ENCODE data around the gene PPP3CA.
"Not testable (repeated sequence)": the region's sequence is repeated elsewhere in the genome, so short reads cannot be mapped to it uniquely, and the experiment has no call there.

The PPP3CA gene

GRCh38 chr4:101019941-101020401, 327.4 kb downstream of the PPP3CA start:
- in situ Hi-C loops (cut with MboI; ENCODE audit: low sequenced_read_pairs) = no loop called here

GRCh38 chr4:101019313-101019712, 328.0 kb downstream of the PPP3CA start:
- in situ Hi-C loops (cut with MboI; ENCODE audit: low sequenced_read_pairs) = no loop called here

DNA sequence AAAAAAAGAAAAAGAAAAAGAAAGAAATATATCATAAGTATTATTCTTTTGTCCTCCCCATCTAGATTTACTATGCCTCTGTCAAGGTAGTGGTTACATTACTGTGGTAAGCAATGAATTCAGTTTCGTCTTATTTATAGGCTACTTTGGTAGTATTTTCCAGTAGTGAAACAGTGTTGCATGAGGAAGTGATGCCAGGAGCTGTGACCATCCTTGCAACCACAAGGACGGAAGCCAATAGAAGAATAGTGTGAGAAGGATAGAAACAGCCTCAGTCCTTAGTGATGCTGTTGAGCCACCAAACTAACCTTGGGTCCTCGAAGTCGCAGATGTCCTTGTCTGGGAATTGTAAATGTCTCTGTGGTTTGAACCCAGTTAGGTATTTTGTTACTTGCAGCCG, 328.5 kb downstream of the PPP3CA start:
- in situ Hi-C loops (cut with MboI; ENCODE audit: low sequenced_read_pairs) = no loop called here

DNA sequence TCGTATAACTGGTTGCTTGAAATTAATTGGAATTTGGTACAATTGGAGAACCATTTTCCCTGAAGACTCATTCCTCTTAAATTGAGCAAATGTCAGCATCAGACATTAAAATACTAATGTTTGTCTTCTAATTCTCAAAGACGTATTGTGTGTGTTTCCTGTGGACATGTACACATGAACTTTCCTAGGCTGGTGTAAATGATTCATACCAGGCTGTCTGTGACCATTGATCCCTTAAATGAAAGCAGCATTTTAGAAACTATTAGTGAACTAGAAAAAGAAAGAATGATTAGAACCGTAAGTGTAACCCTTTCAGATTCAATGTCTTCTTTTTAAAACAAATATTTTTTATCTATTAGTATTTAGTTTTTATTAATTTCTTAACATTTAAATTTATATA, 332.9 kb downstream of the PPP3CA start:
- in situ Hi-C loops (cut with MboI; ENCODE audit: low sequenced_read_pairs) = no loop called here

- in situ Hi-C loops (cut with MboI; ENCODE audit: low sequenced_read_pairs) = no loop called here
Measured at GRCh38 chr4:101010987-101011386, 336.3 kb downstream of the PPP3CA start.

DNA sequence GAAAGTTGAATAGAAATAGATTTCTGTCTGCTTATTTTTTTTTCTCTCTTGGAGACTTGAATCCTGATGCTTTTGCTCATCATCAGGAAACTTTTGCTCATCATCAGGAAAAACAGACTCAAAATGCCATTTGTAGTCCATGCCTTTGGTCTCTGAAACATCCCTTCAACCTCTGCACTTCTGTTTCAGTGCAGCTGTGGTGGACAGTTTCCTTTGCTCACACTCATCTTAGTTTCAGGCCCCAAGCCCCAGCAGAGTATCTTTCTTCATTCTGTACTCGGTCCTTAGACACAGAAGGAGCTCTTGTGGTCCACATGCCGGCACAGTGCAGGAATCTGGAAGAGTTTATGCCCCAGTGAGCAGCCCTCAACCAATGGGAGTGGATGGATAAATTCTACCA, 337.9 kb downstream of the PPP3CA start:
- in situ Hi-C loops (cut with MboI; ENCODE audit: low sequenced_read_pairs) = no loop called here

DNA sequence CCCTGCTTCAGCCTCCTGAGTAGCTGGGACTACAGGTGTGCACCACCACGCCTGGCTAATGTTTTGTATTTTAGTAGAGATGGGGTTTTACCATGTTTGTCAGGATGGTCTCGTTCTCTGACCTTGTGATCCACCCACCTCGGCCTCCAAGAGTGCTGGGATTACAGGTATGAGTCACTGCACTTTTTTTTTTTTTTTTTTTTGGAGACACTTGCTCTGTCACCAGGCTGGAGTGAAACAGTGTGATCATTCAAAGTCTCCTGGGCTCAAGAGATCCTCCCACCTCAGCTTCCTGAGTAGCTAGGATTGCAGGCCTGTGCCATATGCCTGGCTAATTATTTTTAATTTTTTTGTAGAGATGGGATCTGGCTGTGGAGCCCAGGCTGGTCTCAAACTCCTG, 338.8 kb downstream of the PPP3CA start:
- in situ Hi-C loops (cut with MboI; ENCODE audit: low sequenced_read_pairs) = no loop called here

DNA sequence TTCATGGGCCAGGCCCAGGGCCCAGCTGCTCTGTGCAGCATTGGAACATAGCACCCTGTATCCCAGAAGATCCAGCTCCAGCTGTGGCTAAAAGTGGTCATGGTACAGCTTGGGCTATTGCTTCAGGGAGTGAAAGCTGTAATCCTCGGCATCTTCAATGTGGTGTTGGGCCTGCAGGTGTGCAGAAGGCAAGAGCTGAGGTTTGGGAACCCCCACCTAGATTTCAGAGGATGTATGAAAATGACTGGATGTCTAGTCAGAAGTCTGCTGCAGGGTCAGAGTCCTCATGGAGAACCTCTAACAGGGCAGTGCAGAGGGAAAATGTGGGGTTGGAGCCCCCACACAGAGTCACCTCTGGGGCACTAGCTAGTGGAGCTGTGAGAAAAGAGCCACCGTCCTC, 341.7 kb downstream of the PPP3CA start:
- in situ Hi-C loops (cut with MboI; ENCODE audit: low sequenced_read_pairs) = no loop called here

DNA sequence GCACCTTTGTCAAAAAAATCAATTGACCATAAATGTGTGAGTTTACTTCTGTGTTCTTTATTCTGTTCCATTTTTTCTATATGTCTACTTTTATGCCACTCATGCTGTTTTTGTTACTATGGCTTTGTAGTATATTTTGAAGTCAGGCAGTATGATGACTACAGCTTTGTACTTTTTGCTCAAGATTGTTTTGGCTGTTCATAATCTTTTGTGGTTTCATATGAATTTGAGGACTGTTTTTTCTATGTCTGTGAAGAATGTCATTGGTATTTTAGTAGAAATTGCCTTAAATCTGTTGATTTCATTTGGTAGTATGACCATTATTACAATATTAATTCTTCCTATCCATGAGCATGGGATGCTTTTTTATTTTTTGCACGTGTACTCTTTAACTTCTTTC, 346.8 kb downstream of the PPP3CA start:
- in situ Hi-C loops (cut with MboI; ENCODE audit: low sequenced_read_pairs) = no loop called here

DNA sequence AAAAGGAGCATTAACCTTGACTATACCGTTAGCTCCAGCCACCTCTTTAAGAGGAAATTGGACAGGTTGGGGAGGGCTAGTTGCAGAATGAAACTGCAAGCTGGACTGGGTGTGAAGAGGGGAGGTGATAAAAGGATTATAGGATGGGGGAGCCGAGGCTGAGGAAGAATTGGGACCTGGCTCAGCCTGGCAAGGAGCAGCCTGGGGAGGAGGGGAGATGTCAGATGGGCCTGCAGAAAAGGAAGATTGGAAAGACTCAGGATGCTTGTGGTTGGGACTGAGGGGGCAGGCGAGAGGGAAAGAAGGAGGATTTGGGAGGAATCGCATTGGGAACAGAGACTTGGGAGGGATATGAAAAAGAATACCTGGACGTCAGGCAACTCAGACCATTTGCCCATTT, 351.7 kb downstream of the PPP3CA start:
- in situ Hi-C loops (cut with MboI; ENCODE audit: low sequenced_read_pairs) = no loop called here

- in situ Hi-C loops (cut with MboI; ENCODE audit: low sequenced_read_pairs) = not testable (repeated sequence)
Measured at GRCh38 chr4:100995002-100995401, 352.3 kb downstream of the PPP3CA start.

GRCh38 chr4:100991332-100992069, 355.8 kb downstream of the PPP3CA start:
- in situ Hi-C loops (cut with MboI; ENCODE audit: low sequenced_read_pairs) = not testable (repeated sequence)

DNA sequence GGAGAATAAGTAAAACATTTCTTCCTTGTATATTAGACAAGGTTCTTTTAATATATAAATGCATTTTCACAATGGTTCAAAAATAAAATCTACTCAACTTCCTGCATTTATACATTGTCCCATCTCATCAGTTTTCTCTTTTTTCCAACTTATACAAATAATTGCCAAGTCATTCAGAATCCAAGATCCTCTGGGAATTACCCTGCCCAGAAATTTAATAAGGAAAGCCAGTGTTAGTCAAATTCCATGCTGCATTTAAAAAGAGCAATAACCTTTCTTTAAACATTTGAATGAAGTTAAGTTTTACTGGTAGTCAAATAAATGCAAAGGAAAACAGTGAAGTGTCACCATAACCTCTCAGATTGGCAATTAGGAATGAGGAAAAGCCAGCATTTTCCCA, 357.9 kb downstream of the PPP3CA start:
- in situ Hi-C loops (cut with MboI; ENCODE audit: low sequenced_read_pairs) = no loop called here

DNA sequence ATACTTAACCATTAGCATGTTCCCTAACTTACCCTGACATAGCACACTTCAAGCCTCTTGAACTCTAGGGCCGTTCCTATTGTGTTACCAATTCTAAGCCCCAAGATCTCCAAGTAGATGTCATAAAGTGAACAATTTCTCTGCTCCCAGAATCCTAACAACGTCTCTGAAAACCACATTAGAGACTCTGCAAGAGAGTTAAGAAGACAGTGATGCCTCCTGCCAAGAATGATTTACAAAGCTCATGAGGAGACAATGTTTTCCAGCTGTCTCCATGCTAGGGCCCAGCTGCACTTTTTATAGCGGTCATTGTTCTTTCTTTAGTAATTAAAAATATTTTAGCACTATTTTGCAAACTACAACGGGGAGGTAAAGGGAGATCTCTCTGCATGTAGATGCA, 358.4 kb downstream of the PPP3CA start:
- in situ Hi-C loops (cut with MboI; ENCODE audit: low sequenced_read_pairs) = no loop called here

DNA sequence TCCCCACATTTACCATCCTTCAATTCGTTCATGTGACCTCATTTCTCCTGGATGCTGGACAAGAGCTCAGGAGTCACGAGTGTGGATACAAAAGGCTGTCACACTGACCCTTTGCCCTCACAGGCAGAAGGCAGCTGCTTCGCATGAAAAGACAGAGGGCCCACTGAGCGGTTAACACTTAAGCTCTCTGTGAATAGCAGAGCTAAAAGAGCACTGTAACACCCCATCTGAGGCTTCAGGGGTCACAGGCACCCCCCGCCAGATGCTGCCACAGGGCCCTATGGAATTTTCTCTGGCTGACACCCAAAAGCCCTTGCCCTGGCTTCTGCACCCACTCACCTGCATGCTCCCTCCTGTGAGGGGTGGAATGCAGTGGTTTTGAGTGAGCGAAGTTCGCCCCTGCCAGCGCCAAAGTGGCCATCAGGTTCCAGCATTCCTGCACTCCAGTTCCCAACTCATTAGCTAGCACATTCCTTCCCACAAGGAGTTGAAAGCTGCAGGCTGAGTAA, 360.9 kb downstream of the PPP3CA start:
- in situ Hi-C loops (cut with MboI; ENCODE audit: low sequenced_read_pairs) = no loop called here

DNA sequence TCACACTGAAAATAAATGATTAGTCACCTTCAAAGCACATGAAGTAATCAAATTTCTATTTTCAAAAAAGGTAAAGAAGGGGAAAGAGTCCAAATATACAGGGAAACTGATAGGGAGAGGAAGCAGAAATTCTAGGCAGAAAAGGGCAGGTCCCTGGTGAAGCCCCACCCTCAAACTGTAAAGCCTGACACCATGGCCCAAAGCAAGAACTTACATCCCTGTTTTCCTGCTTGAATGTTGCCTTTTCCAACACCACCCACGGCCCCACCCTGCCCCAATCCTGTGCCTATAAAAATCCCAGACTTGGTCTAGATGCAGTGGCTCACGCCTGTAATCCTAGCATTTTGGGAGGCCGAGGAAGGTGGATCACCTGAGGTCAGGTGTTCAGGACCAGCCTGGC, 361.8 kb downstream of the PPP3CA start:
- in situ Hi-C loops (cut with MboI; ENCODE audit: low sequenced_read_pairs) = no loop called here

- in situ Hi-C loops (cut with MboI; ENCODE audit: low sequenced_read_pairs) = no loop called here
Measured at GRCh38 chr4:100984901-100985300, 362.4 kb downstream of the PPP3CA start.

DNA sequence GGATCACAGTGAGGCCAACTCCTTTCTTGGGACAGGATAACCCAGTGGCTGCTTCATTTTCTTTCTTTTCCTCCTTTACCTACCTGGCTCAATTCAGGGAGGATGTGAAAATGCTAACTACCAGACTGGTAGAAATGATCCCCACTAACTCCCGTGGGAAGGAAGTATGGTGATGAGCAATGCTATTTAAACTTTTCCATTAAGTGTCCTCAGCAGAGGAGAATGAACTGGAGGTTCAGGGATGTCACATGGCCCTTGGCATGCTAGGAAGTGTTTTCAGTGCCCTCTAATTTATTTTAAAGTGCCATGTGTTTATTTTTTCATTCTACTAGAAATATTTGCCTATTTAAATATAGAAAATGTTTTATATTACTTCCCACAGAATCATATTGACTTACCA, 363.9 kb downstream of the PPP3CA start:
- in situ Hi-C loops (cut with MboI; ENCODE audit: low sequenced_read_pairs) = no loop called here

- in situ Hi-C loops (cut with MboI; ENCODE audit: low sequenced_read_pairs) = no loop called here
Measured at GRCh38 chr4:100982345-100982744, 365.0 kb downstream of the PPP3CA start.

GRCh38 chr4:100981447-100982204, 365.7 kb downstream of the PPP3CA start:
- in situ Hi-C loops (cut with MboI; ENCODE audit: low sequenced_read_pairs) = no loop called here

GRCh38 chr4:100979736-100980135, 367.6 kb downstream of the PPP3CA start:
- in situ Hi-C loops (cut with MboI; ENCODE audit: low sequenced_read_pairs) = no loop called here

GRCh38 chr4:100977746-100978397, 369.5 kb downstream of the PPP3CA start:
- in situ Hi-C loops (cut with MboI; ENCODE audit: low sequenced_read_pairs) = no loop called here
